Measurements from ENCODE around the gene NMU. TPM values are rescaled to one million over a fixed set of nuclear protein-coding genes. Genes with fewer than 3 reads are reported as not detected.

NMU gene
- total and polyA plus RNA-seq, 4 donors, result 1.1 to 2.6 (median 1.6) TPM

GRCh38 chr4:55546506-55546755 is 89.7 kb downstream of the NMU start:
- Histone ChIP-seq H3K4me3 (peak overlapping the region; percentile 71), H3K36me3 (ENCODE audit: control insufficient read depth in 4 of 4, insufficient read depth in 4 of 4, low read length in 4 of 4) (no peaks in the 10 kb centered on the region), H3K9ac (ENCODE audit: insufficient read depth in 1 of 2, low read length in 2 of 2) (no peak overlapping the region), H3K27me3 (ENCODE audit: control insufficient read depth in 3 of 3, insufficient read depth in 3 of 3, low read length in 2 of 3) (no peaks in the 10 kb centered on the region), H3K9me3 (ENCODE audit: control insufficient read depth in 4 of 4, insufficient read depth in 3 of 4, low read length in 3 of 4) (no peaks in the 10 kb centered on the region), H3K27ac (ENCODE audit: low read depth in 1 of 2, low read length in 1 of 2) (peak overlapping the region; percentile 97 to 98), H3K4me1 (ENCODE audit: control insufficient read depth in 5 of 5, insufficient read depth in 5 of 5, low read length in 5 of 5) (peaks cover 0 to 28% (median 8%) of the 10 kb centered on the region in 5 donors)
- no peak for TF ChIP-seq CTCF (IDR thresholded peaks at IDR 0.05; ENCODE audit: control extremely low read depth, extremely low read depth)
- peak; percentile 82 for ATAC-seq (ENCODE audit: insufficient read depth, low FRiP score)
- 1% methylated on average over 16 of the region's 16 CpGs; no CpG with 5 or more reads in 1 of the 2 donors for WGBS, 2 donors
- no peak for DNase-seq

DNA sequence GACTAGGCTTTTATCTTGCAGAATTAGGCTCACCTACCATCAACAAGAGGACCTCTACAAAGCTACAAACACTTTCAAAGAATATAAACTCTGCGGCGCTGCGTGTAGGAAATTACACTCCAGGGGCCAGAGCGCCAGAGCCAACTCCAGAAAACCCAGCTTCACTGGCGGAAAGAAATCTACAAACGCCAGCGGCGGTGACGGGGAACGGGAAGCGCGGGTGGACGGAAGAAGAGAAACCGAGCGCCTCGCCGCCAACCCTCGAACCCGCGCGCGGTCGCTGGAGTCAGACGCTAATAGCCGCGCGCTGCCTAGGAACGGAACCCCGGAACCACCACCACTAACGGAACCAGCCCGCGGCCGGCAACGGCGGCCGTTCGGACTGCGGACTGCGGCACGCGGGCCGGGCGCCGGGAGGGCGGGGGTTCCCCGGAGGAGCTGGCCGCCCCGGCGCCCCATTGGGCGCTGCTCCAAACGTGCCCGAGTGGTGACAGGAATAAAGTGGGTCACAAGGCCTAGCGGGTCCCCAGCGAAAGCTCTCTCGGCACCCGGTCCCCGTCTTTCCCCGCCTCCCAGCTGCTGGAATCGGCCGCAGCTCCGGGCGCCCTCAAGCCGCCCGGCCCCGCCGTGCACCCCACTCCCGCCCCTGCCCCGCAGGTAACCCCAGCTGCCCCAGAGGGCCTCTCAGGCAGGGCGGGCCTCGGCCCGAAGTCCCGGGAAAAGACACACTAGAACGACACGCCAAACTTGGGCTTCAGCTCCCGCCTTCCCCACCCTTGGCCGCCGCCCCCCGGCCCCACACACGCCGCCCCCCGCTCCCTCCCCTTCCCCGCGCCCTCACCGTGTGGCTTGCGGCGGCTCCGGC is 90.2 kb downstream of the NMU start:
- 0 to 1% methylated on average over 64 to 87 of the region's 87 CpGs for WGBS, 2 donors
- Histone ChIP-seq H3K4me3 (peak overlapping the region; percentile 71), H3K9ac (ENCODE audit: insufficient read depth in 1 of 2, low read length in 2 of 2) (peak overlapping the region; percentile 82 to 90), H3K27me3 (ENCODE audit: control insufficient read depth in 3 of 3, insufficient read depth in 3 of 3, low read length in 2 of 3) (no peaks in the 10 kb centered on the region), H3K9me3 (ENCODE audit: control insufficient read depth in 4 of 4, insufficient read depth in 3 of 4, low read length in 3 of 4) (no peaks in the 10 kb centered on the region), H3K4me1 (ENCODE audit: control insufficient read depth in 5 of 5, insufficient read depth in 5 of 5, low read length in 5 of 5) (peaks cover 0 to 28% (median 8%) of the 10 kb centered on the region in 5 donors), H3K36me3 (ENCODE audit: control insufficient read depth in 4 of 4, insufficient read depth in 4 of 4, low read length in 4 of 4) (no peaks in the 10 kb centered on the region), H3K27ac (ENCODE audit: low read depth in 1 of 2, low read length in 1 of 2) (peak overlapping the region; percentile 97 to 98)
- ATAC-seq (ENCODE audit: insufficient read depth, low FRiP score) (peak; percentile 67), DNase-seq (peak; percentile 87 to 88 (median 88))
- TF ChIP-seq CTCF (IDR thresholded peaks at IDR 0.05; ENCODE audit: control extremely low read depth, extremely low read depth), result no peak

Other genes with a start within 250 kb of the NMU start
- 100 to 1,000 TPM; 178 to 184 TPM for gene TMEM165, start 240.3 kb downstream of the NMU start, total RNA-seq
- 100 to 1,000 TPM; 152 to 179 TPM for gene TMEM165, start 240.3 kb downstream of the NMU start, polyA plus RNA-seq
- 10 to 100 TPM; 22.2 to 29.7 TPM for gene CLOCK, start 89.4 kb downstream of the NMU start, total RNA-seq
- gene CLOCK, start 89.4 kb downstream of the NMU start, polyA plus RNA-seq, result 1 to 10 TPM; 6.2 to 7.2 TPM
- gene PDCL2, start 44.1 kb downstream of the NMU start, total RNA-seq, result not detected
- not detected for gene PDCL2, start 44.1 kb downstream of the NMU start, polyA plus RNA-seq
- gene EXOC1L, start 183.5 kb upstream of the NMU start, total RNA-seq, result not detected
- not detected for gene EXOC1L, start 183.5 kb upstream of the NMU start, polyA plus RNA-seq
- gene EXOC1, start 217.3 kb upstream of the NMU start, total RNA-seq, result 10 to 100 TPM; 31.1 to 63.6 TPM
- gene EXOC1, start 217.3 kb upstream of the NMU start, polyA plus RNA-seq, result 10 to 100 TPM; 18.4 to 23.5 TPM